NCI-H1417 treated with DMSO at 0.1 percent for 48 hours (cell line): Measurements from ENCODE around the gene OTX2.

Experiments
- DNase-seq: peaks from one replicate; lab custom pipeline; 2025; lab: John Stamatoyannopoulos, UW

The OTX2 gene

GRCh38 chr14:56812364-56813141, 2.3 kb upstream of the OTX2 start:
- DNase-seq: no peak

- DNase-seq: no peak
These were observed 1.5 kb upstream of the OTX2 start for GRCh38 chr14:56811593-56812363.

GRCh38 chr14:56810836-56811592, 735 bp upstream of the OTX2 start:
- no peak for DNase-seq

- DNase-seq: no peak
These were observed 771 bp downstream of the OTX2 start for GRCh38 chr14:56809270-56810146.

GRCh38 chr14:56808383-56809269, 1.7 kb downstream of the OTX2 start:
- DNase-seq: no peak

GRCh38 chr14:56808110-56808382, 2.2 kb downstream of the OTX2 start:
- DNase-seq: no peak

- no peak for DNase-seq
These were observed 2.7 kb downstream of the OTX2 start for GRCh38 chr14:56807386-56808109.

GRCh38 chr14:56806760-56807159, 3.5 kb downstream of the OTX2 start:
- no peak for DNase-seq

- no peak for DNase-seq
These were observed 4.1 kb downstream of the OTX2 start for GRCh38 chr14:56805992-56806727.

GRCh38 chr14:56805201-56805991, 4.9 kb downstream of the OTX2 start:
- no peak for DNase-seq

- no peak for DNase-seq
These were observed 6.3 kb downstream of the OTX2 start for GRCh38 chr14:56803816-56804535.

- no peak for DNase-seq
These were observed 8.4 kb downstream of the OTX2 start for GRCh38 chr14:56801920-56802319.

GRCh38 chr14:56799343-56799645, 11.0 kb downstream of the OTX2 start:
- no peak for DNase-seq

GRCh38 chr14:56798447-56799342, 11.6 kb downstream of the OTX2 start:
- DNase-seq: no peak

- DNase-seq: no peak
These were observed 12.5 kb downstream of the OTX2 start for GRCh38 chr14:56797569-56798446.

- no peak for DNase-seq
These were observed 13.2 kb downstream of the OTX2 start for GRCh38 chr14:56797003-56797568.
